GM11168 (cell line): Measurements from ENCODE around the gene PAK1.
"Not testable (repeated sequence)": the region's sequence is repeated elsewhere in the genome, so short reads cannot be mapped to it uniquely, and the experiment has no call there.

Source experiments
- in situ Hi-C: fragments of 300-500 bp; cut with MboI; formaldehyde crosslinking; loops from one replicate; pipeline ENCODE4 v1.12.0; 2022; ENCODE audit warnings: low sequenced_read_pairs; ENCODE audit not compliant: unreplicated experiment

The PAK1 gene

GRCh38 chr11:77473801-77474683, at the start of gene PAK1:
TSS of gene PAK1 (minus strand) at chr11:77474094. CDS start at chr11:77392520, 81,574 bp downstream.
- in situ Hi-C loops, result no loop called here

GRCh38 chr11:77522215-77522614, 48.3 kb upstream of the PAK1 start:
- in situ Hi-C loops, result no loop called here

- in situ Hi-C loops, result no loop called here
Measured at GRCh38 chr11:77519847-77520246, 46.0 kb upstream of the PAK1 start.

- in situ Hi-C loops, result no loop called here
Measured at GRCh38 chr11:77518471-77518870, 44.6 kb upstream of the PAK1 start.

GRCh38 chr11:77517753-77518152, 43.9 kb upstream of the PAK1 start:
- in situ Hi-C loops, result no loop called here

- in situ Hi-C loops, result no loop called here
Measured at GRCh38 chr11:77517226-77517625, 43.3 kb upstream of the PAK1 start.

- in situ Hi-C loops, result no loop called here
Measured at GRCh38 chr11:77515483-77515882, 41.6 kb upstream of the PAK1 start.

- in situ Hi-C loops, result no loop called here
Measured at GRCh38 chr11:77515063-77515462, 41.2 kb upstream of the PAK1 start.

- in situ Hi-C loops, result no loop called here
Measured at GRCh38 chr11:77512092-77512491, 38.2 kb upstream of the PAK1 start.

- in situ Hi-C loops, result no loop called here
Measured at GRCh38 chr11:77510851-77511250, 37.0 kb upstream of the PAK1 start.

- in situ Hi-C loops, result no loop called here
Measured at GRCh38 chr11:77510095-77510494, 36.2 kb upstream of the PAK1 start.

GRCh38 chr11:77508019-77508418, 34.1 kb upstream of the PAK1 start:
- in situ Hi-C loops, result no loop called here

GRCh38 chr11:77506857-77507256, 33.0 kb upstream of the PAK1 start:
- in situ Hi-C loops, result no loop called here

- in situ Hi-C loops, result no loop called here
Measured at GRCh38 chr11:77505956-77506355, 32.1 kb upstream of the PAK1 start.

GRCh38 chr11:77503006-77503405, 29.1 kb upstream of the PAK1 start:
- in situ Hi-C loops, result no loop called here

GRCh38 chr11:77502346-77502905, 28.5 kb upstream of the PAK1 start:
- in situ Hi-C loops, result no loop called here

GRCh38 chr11:77501758-77502157, 27.9 kb upstream of the PAK1 start:
- in situ Hi-C loops, result no loop called here

- in situ Hi-C loops, result no loop called here
Measured at GRCh38 chr11:77497368-77497767, 23.5 kb upstream of the PAK1 start.

GRCh38 chr11:77495526-77495925, 21.6 kb upstream of the PAK1 start:
- in situ Hi-C loops, result no loop called here

GRCh38 chr11:77490035-77490434, 16.1 kb upstream of the PAK1 start:
- in situ Hi-C loops, result not testable (repeated sequence)

- in situ Hi-C loops, result no loop called here
Measured at GRCh38 chr11:77487790-77488189, 13.9 kb upstream of the PAK1 start.
